ENCODE measurements around the gene SNX32. TPM values are rescaled to one million over a fixed set of nuclear protein-coding genes. Genes with fewer than 3 reads are reported as not detected.
A peak's percentile ranks its signal among the peaks of the same experiment; 100 is the strongest.

The SNX32 gene
- total and polyA plus RNA-seq, 2 of the 13 experiments (the other 11 are each of a cell fraction or from before 2014, with no cell fraction given), result 0.09 to 0.34 TPM

GRCh38 chr11:65821107-65821506 is 12.7 kb upstream of the SNX32 start (continued):
- TF ChIP-seq AKNA (CRISPR knock-in tag; IDR thresholded peaks at IDR 0.05; ENCODE audit: borderline replicate concordance) (no peak), HMG20A (CRISPR knock-in tag; IDR thresholded peaks at IDR 0.05; ENCODE audit: borderline replicate concordance) (no peak), SP1 (IDR thresholded peaks at IDR 0.05) (no peak), SP1 (CRISPR knock-in tag; IDR thresholded peaks at IDR 0.05) (no peak), DPF2 (CRISPR knock-in tag; IDR thresholded peaks at IDR 0.05; ENCODE audit: borderline replicate concordance, low read depth) (no peak), SALL2 (CRISPR knock-in tag; IDR thresholded peaks at IDR 0.05) (no peak), FUBP1 (CRISPR knock-in tag; IDR thresholded peaks at IDR 0.05; ENCODE audit: borderline replicate concordance) (no peak), BHLHE40 (IDR thresholded peaks at IDR 0.05; ENCODE audit: low read length) (peak; percentile 34; the same call in 1 of the 2 replicates), ZNF136 (CRISPR knock-in tag; IDR thresholded peaks at IDR 0.05; ENCODE audit: low read depth) (no peak), SIX1 (CRISPR knock-in tag; IDR thresholded peaks at IDR 0.05; ENCODE audit: borderline replicate concordance) (no peak), MYPOP (CRISPR knock-in tag; IDR thresholded peaks at IDR 0.05) (no peak), PHF5A (CRISPR knock-in tag; IDR thresholded peaks at IDR 0.05; ENCODE audit: low read depth, unreplicated experiment) (no peak), NFKBIZ (CRISPR knock-in tag; IDR thresholded peaks at IDR 0.05) (no peak), CEBPZ (IDR thresholded peaks at IDR 0.05; ENCODE audit: low read length) (no peak), SP4 (CRISPR knock-in tag; IDR thresholded peaks at IDR 0.05) (no peak), SRSF9 (IDR thresholded peaks at IDR 0.05; ENCODE audit: borderline replicate concordance, insufficient read depth, low read depth, low read length, poor library complexity, severe bottlenecking) (no peak), FOXP1 (IDR thresholded peaks at IDR 0.05) (no peak), FOXP1 (CRISPR knock-in tag; IDR thresholded peaks at IDR 0.05) (no peak), ZSCAN5A (CRISPR knock-in tag; IDR thresholded peaks at IDR 0.05; ENCODE audit: borderline replicate concordance) (no peak)
